Upper lobe of left lung (tissue), 6 donors: ENCODE measurements around the gene C1orf21. TPM values are rescaled to one million over a fixed set of nuclear protein-coding genes. Genes with fewer than 3 reads are reported as not detected.
"Not testable (repeated sequence)": the region's sequence is repeated elsewhere in the genome, so short reads cannot be mapped to it uniquely, and the experiment has no call there.

Source experiments
- ATAC-seq, 2 donors: fragments of 200-7000 bp; cut with Tn5 transposase; one replicate each; pipeline ENCODE4 v1.9.1; 2022; ENCODE audit warnings: mild to moderate bottlenecking in 2 of 2, moderate library complexity in 2 of 2; ENCODE audit not compliant: low FRiP score in 2 of 2
- DNase-seq, 2 donors: peaks; one replicate each; pipeline ENCODE4 v3.0.0-alpha.2; 2019 to 2020
- H3K27ac ChIP-seq, 4 donors: fragments of 200-600 bp; sonication (generic); one replicate each; pipeline ENCODE4 v1.5.1; 2016 to 2019
- H3K27me3 ChIP-seq, 4 donors: fragments of 200-600 bp; sonication (generic); one replicate each; pipeline ENCODE4 v1.5.1; 2017 to 2019
- H3K36me3 ChIP-seq, 4 donors: fragments of 200-600 bp; sonication (generic); one replicate each; pipeline ENCODE4 v1.5.1; 2016 to 2019
- H3K4me1 ChIP-seq, 4 donors: fragments of 200-600 bp; sonication (generic); one replicate each; pipeline ENCODE4 v1.5.1; 2018 to 2019
- H3K4me3 ChIP-seq, 4 donors: fragments of 200-600 bp; sonication (generic); one replicate each; pipeline ENCODE4 v1.5.1; 2017 to 2019; ENCODE audit warnings: mild to moderate bottlenecking in 2 of 4, moderate library complexity in 1 of 4
- H3K9me3 ChIP-seq, 4 donors: fragments of 200-600 bp; sonication (generic); one replicate each; pipeline ENCODE4 v1.5.1; 2018 to 2019
- EP300 ChIP-seq, 4 donors: sonication (generic); formaldehyde crosslinking; IDR thresholded peaks; one replicate each; pipeline ENCODE4 v1.5.1; 2017; ENCODE audit warnings: antibody characterized with exemption in 4 of 4, control low read depth in 2 of 4
- POLR2A ChIP-seq, 4 donors: fragments of 450-650 bp; IDR thresholded peaks; one replicate each; pipeline ENCODE4 v1.5.1; 2016 to 2017; ENCODE audit warnings: antibody characterized with exemption in 4 of 4, mild to moderate bottlenecking in 2 of 4
- POLR2AphosphoS5 ChIP-seq, 2 donors: sonication (generic); formaldehyde crosslinking; IDR thresholded peaks; one replicate each; pipeline ENCODE4 v1.5.1; 2017; ENCODE audit warnings: antibody characterized with exemption in 2 of 2
- WGBS, 2 donors: methylation state at CpG; one replicate each; pipeline ENCODE4 v1.1.5; 2017 to 2018; 5-methylcytosine and 5-hydroxymethylcytosine counted together
- total RNA-seq, 6 donors: library from RNA; depleted of rRNA in 4 of 6; stranded (reverse); fragments of >200 nt in 4 of 6; gene quantifications; one replicate each; pipeline versions ENCODE4 v1.1.0 to v1.2.1, GENCODE V29; 2016 to 2021
- TF ChIP-seq, protein P1 (sequence below), 6 experiments: fragments of 450-650 bp in 4 of 6; fragments of 200-600 bp in 2 of 6; sonication (generic) in 2 of 6; IDR thresholded peaks; one replicate each; pipeline ENCODE4 v1.5.1; 2016 to 2019; ENCODE audit warnings: antibody characterized with exemption in 6 of 6
- donor health status: DM: no; HTN: no; CAD: no; lungs with moderate emphysema.
- donor health status: DM: no; HTN: yes; CAD: no; lungs with severe emphysema.

Gene C1orf21, protein sequence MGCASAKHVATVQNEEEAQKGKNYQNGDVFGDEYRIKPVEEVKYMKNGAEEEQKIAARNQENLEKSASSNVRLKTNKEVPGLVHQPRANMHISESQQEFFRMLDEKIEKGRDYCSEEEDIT
- total RNA-seq, result 100 to 1,000 TPM in 1 of 6 donors, 10 to 100 TPM in 5; 21.4 to 110 (median 49.2) TPM

DNA sequence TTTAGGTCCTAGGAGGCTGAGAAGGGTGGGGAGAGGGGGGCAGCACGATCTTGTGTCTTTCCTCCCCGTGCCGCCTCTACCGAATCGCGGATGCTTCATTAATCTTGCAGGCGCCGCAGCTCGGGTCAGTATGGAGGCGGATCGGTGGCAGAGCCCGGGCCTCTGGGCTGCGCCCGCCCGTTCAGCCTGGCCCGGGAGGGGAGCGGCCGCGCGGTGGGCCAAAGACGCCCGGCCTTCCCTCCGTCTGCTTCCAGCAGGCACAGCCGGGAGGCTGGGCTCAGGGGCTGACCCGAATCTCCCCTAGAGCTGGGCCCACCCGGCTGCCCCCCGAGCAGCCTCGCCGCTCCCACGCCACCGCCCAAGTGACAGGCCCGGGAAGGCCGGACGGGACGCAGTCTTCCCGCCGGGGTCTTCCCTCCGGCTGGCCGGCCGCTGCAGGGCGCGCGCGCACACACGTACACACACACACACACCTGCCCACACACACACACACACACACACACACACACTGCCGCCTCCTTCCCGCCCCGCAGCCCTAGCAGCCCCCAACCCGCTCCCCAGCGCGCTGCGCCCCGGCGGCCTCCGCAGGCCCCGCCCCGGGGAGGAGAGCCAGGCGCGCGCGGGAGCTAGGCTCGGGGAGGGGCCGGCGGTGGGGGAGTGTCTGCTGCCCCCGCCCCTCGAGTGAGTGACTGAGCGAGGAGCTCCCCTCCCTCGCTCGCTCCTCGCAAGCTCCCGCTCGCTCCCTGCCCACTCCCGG lies at the start of gene C1orf21:
C1orf21 (plus strand) TSS at position 718 of the 757 bp plus-strand sequence. CDS start 90,481 bp downstream, outside the sequence.
- WGBS, 2 donors, result 0 to 9% methylated on average over 6 to 14 of the region's 73 CpGs
- Histone ChIP-seq H3K27me3 (peaks cover 0 to 8% (median 0%) of the 10 kb centered on the region in 4 donors), H3K36me3 (no peaks in the 10 kb centered on the region), H3K4me1 (peaks cover 11 to 37% (median 15%) of the 10 kb centered on the region in 4 donors), H3K9me3 (no peaks in the 10 kb centered on the region), H3K27ac (peak within 1 kb of the TSS; percentile 71 to 92 (median 86)), H3K4me3 (peak within 1 kb of the TSS; percentile 64 to 95 (median 80))
- TF ChIP-seq POLR2AphosphoS5 (IDR thresholded peaks at IDR 0.05) (peak; percentile 25 to 84), POLR2A (IDR thresholded peaks at IDR 0.05) (peak in 3 of 4 donors; percentile 41 to 87 (median 59)), EP300 (IDR thresholded peaks at IDR 0.05) (no peak)
- TF ChIP-seq, protein P1, sequence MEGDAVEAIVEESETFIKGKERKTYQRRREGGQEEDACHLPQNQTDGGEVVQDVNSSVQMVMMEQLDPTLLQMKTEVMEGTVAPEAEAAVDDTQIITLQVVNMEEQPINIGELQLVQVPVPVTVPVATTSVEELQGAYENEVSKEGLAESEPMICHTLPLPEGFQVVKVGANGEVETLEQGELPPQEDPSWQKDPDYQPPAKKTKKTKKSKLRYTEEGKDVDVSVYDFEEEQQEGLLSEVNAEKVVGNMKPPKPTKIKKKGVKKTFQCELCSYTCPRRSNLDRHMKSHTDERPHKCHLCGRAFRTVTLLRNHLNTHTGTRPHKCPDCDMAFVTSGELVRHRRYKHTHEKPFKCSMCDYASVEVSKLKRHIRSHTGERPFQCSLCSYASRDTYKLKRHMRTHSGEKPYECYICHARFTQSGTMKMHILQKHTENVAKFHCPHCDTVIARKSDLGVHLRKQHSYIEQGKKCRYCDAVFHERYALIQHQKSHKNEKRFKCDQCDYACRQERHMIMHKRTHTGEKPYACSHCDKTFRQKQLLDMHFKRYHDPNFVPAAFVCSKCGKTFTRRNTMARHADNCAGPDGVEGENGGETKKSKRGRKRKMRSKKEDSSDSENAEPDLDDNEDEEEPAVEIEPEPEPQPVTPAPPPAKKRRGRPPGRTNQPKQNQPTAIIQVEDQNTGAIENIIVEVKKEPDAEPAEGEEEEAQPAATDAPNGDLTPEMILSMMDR (IDR thresholded peaks at IDR 0.05), result no peak
- ATAC-seq (peak; percentile 97), DNase-seq (peak; percentile 92 to 96)

DNA sequence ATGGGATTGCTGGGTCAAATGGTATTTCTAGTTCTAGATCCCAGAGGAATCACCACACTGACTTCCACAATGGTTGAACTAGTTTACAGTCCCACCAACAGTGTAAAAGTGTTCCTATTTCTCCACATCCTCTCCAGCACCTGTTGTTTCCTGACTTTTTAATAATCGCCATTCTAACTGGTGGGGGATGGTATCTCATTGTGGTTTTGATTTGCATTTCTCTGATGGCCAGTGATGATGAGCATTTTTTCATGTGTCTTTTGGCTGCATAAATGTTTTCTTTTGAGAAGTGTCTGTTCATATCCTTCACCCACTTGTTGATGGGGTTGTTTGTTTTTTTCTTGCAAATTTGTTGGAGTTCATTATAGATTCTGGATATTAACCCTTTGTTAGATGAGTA lies 49.0 kb upstream of the C1orf21 start:
- DNase-seq, H3K4me3 ChIP-seq, ATAC-seq, H3K9me3 ChIP-seq, H3K27ac ChIP-seq, H3K27me3 ChIP-seq, H3K36me3 ChIP-seq, H3K4me1 ChIP-seq: not testable (repeated sequence)
- 83 to 89% methylated on average over 1 of the region's 1 CpG for WGBS, 2 donors

DNA sequence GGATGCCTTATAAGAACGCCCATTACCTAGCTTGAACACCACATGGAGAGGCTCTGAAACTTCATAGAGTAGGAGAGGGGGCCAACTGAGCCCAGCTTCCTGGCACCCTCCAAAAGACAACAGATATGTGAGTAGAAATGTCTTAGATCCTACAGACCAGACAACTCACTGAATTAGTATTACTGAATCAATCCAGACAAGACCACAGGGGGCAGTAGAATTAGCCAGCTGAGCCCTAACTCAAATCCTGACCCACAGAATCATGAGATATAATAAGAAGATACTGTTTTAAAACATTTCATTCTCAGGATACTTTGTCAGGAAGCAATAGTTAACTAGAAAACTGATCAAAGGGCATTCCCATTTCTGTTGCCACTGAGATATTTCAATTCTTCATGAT lies 45.8 kb upstream of the C1orf21 start:
- H3K27ac ChIP-seq, result no peak overlapping the region
- WGBS, 2 donors, result 83 to 89% methylated on average over 1 of the region's 1 CpG

DNA sequence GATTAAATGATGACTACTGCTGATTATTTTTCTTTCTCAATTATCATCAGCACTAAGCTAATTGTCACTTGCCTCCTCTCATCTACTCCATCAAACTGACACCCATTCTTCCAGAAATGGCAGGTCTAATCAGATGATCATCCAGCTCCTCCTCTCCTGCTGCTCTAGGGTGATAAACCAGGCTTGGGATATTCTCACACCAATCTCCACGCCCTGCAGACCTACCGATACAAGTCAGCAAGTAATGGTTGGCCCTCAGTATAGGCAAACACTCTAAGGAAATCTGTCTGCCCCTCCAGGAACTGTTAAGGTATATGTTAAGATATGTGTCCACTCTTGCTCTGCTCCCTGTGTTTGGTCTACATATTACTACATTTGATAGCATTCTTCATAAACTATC lies 36.3 kb upstream of the C1orf21 start:
- WGBS, 2 donors, result 62 to 82% methylated on average over 2 of the region's 2 CpGs

More for the DNA sequence above, 45.8 kb upstream of the C1orf21 start:
- Histone ChIP-seq H3K36me3 (no peaks in the 10 kb centered on the region), H3K4me1 (no peaks in the 10 kb centered on the region), H3K4me3 (no peak overlapping the region), H3K27me3 (no peaks in the 10 kb centered on the region), H3K9me3 (no peaks in the 10 kb centered on the region)
- DNase-seq, result no peak
- no peak for ATAC-seq
- TF ChIP-seq POLR2AphosphoS5 (IDR thresholded peaks at IDR 0.05) (no peak), EP300 (IDR thresholded peaks at IDR 0.05) (no peak), POLR2A (IDR thresholded peaks at IDR 0.05) (no peak)
- TF ChIP-seq, protein P1 (IDR thresholded peaks at IDR 0.05), result no peak

DNA sequence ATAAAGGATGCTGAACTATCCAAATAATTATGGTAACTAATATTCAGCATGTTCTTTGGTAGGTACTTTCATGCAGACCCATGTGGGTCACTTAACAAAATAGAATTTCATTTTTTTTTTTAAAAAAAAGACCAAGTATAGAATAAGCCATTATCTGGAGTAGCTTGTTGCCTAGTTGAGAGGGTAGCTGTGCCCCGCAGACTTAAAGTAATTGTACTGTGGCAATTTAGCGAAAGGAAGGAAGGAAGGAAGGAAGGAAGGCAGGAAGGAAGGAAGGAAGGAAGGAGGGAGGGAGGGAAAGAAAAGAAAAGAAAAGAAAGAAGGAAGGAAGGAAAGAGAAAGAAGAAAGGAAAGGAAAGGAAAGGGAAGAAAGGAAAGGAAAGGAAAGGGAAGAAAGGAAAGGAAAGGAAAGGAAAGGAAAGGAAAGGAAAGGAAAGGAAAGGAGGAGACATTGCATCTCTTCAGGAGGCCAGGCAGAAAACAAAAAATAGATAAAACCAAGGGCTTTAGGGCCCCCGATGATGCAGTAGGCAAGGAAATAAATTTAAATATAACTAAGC lies 35.3 kb upstream of the C1orf21 start:
- Histone ChIP-seq H3K9me3 (no peaks in the 10 kb centered on the region), H3K27me3 (no peaks in the 10 kb centered on the region), H3K27ac (no peak overlapping the region), H3K4me1 (no peaks in the 10 kb centered on the region), H3K4me3 (no peak overlapping the region), H3K36me3 (no peaks in the 10 kb centered on the region)
- no peak for DNase-seq
- WGBS, 2 donors, result 73 to 83% methylated on average over 3 of the region's 3 CpGs
- no peak for ATAC-seq
- TF ChIP-seq POLR2AphosphoS5 (IDR thresholded peaks at IDR 0.05) (no peak), POLR2A (IDR thresholded peaks at IDR 0.05) (no peak), EP300 (IDR thresholded peaks at IDR 0.05) (no peak)
- TF ChIP-seq, protein P1 (IDR thresholded peaks at IDR 0.05), result no peak

More for the DNA sequence above, 36.3 kb upstream of the C1orf21 start:
- Histone ChIP-seq H3K4me1 (no peaks in the 10 kb centered on the region), H3K27ac (no peak overlapping the region), H3K27me3 (no peaks in the 10 kb centered on the region), H3K4me3 (no peak overlapping the region), H3K9me3 (no peaks in the 10 kb centered on the region), H3K36me3 (no peaks in the 10 kb centered on the region)
- DNase-seq (no peak), ATAC-seq (no peak)
- TF ChIP-seq EP300 (IDR thresholded peaks at IDR 0.05) (no peak), POLR2AphosphoS5 (IDR thresholded peaks at IDR 0.05) (no peak), POLR2A (IDR thresholded peaks at IDR 0.05) (no peak)
- TF ChIP-seq, protein P1 (IDR thresholded peaks at IDR 0.05), result no peak
